SK-N-MC (cell line): ENCODE results near the gene FOXP1.

Source experiments
- EZH2 ChIP-seq: fragments of 200-600 bp; sonication (generic); IDR thresholded peaks from one replicate; pipeline ENCODE4 v1.6.1; 2017; ENCODE audit warnings: antibody characterized with exemption
- FOXP2 ChIP-seq: optimal IDR thresholded peaks from 2 replicates; pipeline ENCODE3; 2011; ENCODE audit warnings: mild to moderate bottlenecking, moderate library complexity; ENCODE audit not compliant: insufficient read depth; ENCODE audit errors: extremely low read length, control extremely low read depth
- POLR2AphosphoS5 ChIP-seq: IDR thresholded peaks from 2 replicates; pipeline ENCODE4 v1.6.1; 2012; ENCODE audit warnings: mild to moderate bottlenecking, low read depth, low read length, borderline replicate concordance

GRCh38 chr3:71285086-71285485 lies 298.4 kb downstream of the FOXP1 start:
- TF ChIP-seq EZH2 (no peak), POLR2AphosphoS5 (no peak), FOXP2 (no peak)
